Aorta (tissue), 5 donors: ENCODE results near the gene TAL2. TPM values are rescaled to one million over a fixed set of nuclear protein-coding genes. Genes with fewer than 3 reads are reported as not detected.

ENCODE experiments used
- ATAC-seq: fragments of 200-7000 bp; cut with Tn5 transposase; one replicate; pipeline ENCODE4 v1.9.1; 2022; ENCODE audit warnings: moderate library complexity; ENCODE audit not compliant: low FRiP score
- DNase-seq, 2 donors: peaks; one replicate each; pipeline ENCODE4 v3.0.0-alpha.2; 2020
- H3K27ac ChIP-seq, 2 donors: one replicate each; pipeline ENCODE4 v1.5.1; 2013; ENCODE audit warnings: low read length in 2 of 2, mild to moderate bottlenecking in 2 of 2, moderate library complexity in 2 of 2, control low read depth in 1 of 2, inconsistent platforms in 1 of 2, low read depth in 1 of 2
- H3K27me3 ChIP-seq, 2 donors: one replicate each; pipeline ENCODE4 v1.6.1; 2013; ENCODE audit warnings: control low read depth in 1 of 2, low read length in 1 of 2, mild to moderate bottlenecking in 1 of 2, moderate library complexity in 1 of 2; ENCODE audit not compliant: insufficient read depth in 2 of 2, control insufficient read depth in 1 of 2
- H3K36me3 ChIP-seq, 2 donors: one replicate each; pipeline ENCODE4 v1.6.1; 2013; ENCODE audit warnings: control low read depth in 1 of 2, low read length in 1 of 2, mild to moderate bottlenecking in 1 of 2; ENCODE audit not compliant: insufficient read depth in 2 of 2, control insufficient read depth in 1 of 2
- H3K4me1 ChIP-seq, 2 donors: one replicate each; pipeline ENCODE4 v1.6.1; 2013; ENCODE audit warnings: low read length in 2 of 2, control low read depth in 1 of 2, mild to moderate bottlenecking in 1 of 2, moderate library complexity in 1 of 2; ENCODE audit not compliant: insufficient read depth in 2 of 2, control insufficient read depth in 1 of 2
- H3K4me3 ChIP-seq, 2 donors: one replicate each; pipeline ENCODE4 v1.5.1; 2013; ENCODE audit warnings: low read length in 2 of 2, control low read depth in 1 of 2, mild to moderate bottlenecking in 1 of 2
- H3K9me3 ChIP-seq: one replicate; pipeline ENCODE4 v1.6.1; 2013; ENCODE audit warnings: mild to moderate bottlenecking, low read length; ENCODE audit not compliant: control insufficient read depth
- WGBS, 2 donors: extraction: QIAGEN DNeasy Blood & Tissue Kit; methylation state at CpG; one replicate each; pipeline ENCODE4 v1.1.7; 2013; 5-methylcytosine and 5-hydroxymethylcytosine counted together
- intact Hi-C, 2 donors: fragments of 100-400 bp; cut with DNase I; formaldehyde crosslinking; loops; one replicate each; pipeline versions ENCODE4 v1.14.2 to v1.15.0; 2022
- polyA plus RNA-seq, 2 donors: library from polyadenylated mRNA; stranded (reverse); fragments of 200-250 nt; gene quantifications; one replicate each; pipeline ENCODE4 v1.2.3, GENCODE V29; 2013
- total RNA-seq, 2 donors: library from RNA; stranded (reverse); fragmentation: NEBNext Ultra II Directional; extraction: Animal tissue kit (Norgen Biotek cat#: 25700); gene quantifications; one replicate each; pipeline ENCODE4 v1.2.1, GENCODE V29; 2021
- donor health status: healthy with polysubstance abuse.
- donor health status: Bipolar disorder and iron deficiency.
- donor health status: DM: no; HTN: no; CAD: no.
- donor health status: DM: no; HTN: no; CAD: no.
- donor health status: DM: yes; HTN: yes; CAD: no.

TAL2 gene
- total and polyA plus RNA-seq, 4 donors: not detected

GRCh38 chr9:105681724-105682123 is 19.5 kb downstream of the TAL2 start:
- Histone ChIP-seq H3K4me3 (no peak overlapping the region), H3K27ac (no peak overlapping the region), H3K4me1 (no peaks in the 10 kb centered on the region), H3K9me3 (no peaks in the 10 kb centered on the region), H3K27me3 (no peaks in the 10 kb centered on the region), H3K36me3 (no peaks in the 10 kb centered on the region)
- ATAC-seq: no peak
- 93% methylated on average over 1 of the region's 1 CpG for WGBS, 2 donors
- intact Hi-C loops: no loop called here
- DNase-seq: no peak

GRCh38 chr9:105683688-105684275 is 21.5 kb downstream of the TAL2 start:
- no peaks in the 10 kb centered on the region for H3K4me1 ChIP-seq
- H3K36me3 ChIP-seq: no peaks in the 10 kb centered on the region
- no peak for ATAC-seq
- no peak overlapping the region for H3K4me3 ChIP-seq
- no peak overlapping the region for H3K27ac ChIP-seq
- intact Hi-C loops: no loop called here
- DNase-seq: no peak
- WGBS, 2 donors: 74 to 76% methylated on average over 1 of the region's 1 CpG
- no peaks in the 10 kb centered on the region for H3K27me3 ChIP-seq
- H3K9me3 ChIP-seq: no peaks in the 10 kb centered on the region

- Histone ChIP-seq H3K27ac (no peak overlapping the region), H3K4me3 (no peak overlapping the region), H3K4me1 (no peaks in the 10 kb centered on the region), H3K36me3 (no peaks in the 10 kb centered on the region), H3K9me3 (no peaks in the 10 kb centered on the region), H3K27me3 (no peaks in the 10 kb centered on the region)
- DNase-seq (no peak), ATAC-seq (no peak)
- 89 to 91% methylated on average over 4 of the region's 4 CpGs for WGBS, 2 donors
- intact Hi-C loops: no loop called here
These were observed 24.7 kb downstream of the TAL2 start for GRCh38 chr9:105686936-105687335.

- DNase-seq (no peak), ATAC-seq (no peak)
- Histone ChIP-seq H3K4me1 (no peaks in the 10 kb centered on the region), H3K27ac (no peak overlapping the region), H3K4me3 (no peak overlapping the region), H3K9me3 (no peaks in the 10 kb centered on the region), H3K27me3 (no peaks in the 10 kb centered on the region), H3K36me3 (no peaks in the 10 kb centered on the region)
- 34 to 40% methylated on average over 2 of the region's 2 CpGs for WGBS, 2 donors
- intact Hi-C loops: loop anchor here in 1 of 2 donors (5.0 to 10.0 kb wide), 2 partner anchors 133 to 246 kb away; partner anchors contain the start of genes FKTN and FSD1L
These were observed 28.5 kb downstream of the TAL2 start for GRCh38 chr9:105690742-105691141.

- WGBS, 2 donors: 6 to 8% methylated on average over 15 of the region's 15 CpGs
- Histone ChIP-seq H3K4me3 (peak overlapping the region; percentile 61 to 74), H3K4me1 (no peaks in the 10 kb centered on the region), H3K36me3 (no peaks in the 10 kb centered on the region), H3K27me3 (no peaks in the 10 kb centered on the region), H3K9me3 (peaks cover 1% of the 10 kb centered on the region), H3K27ac (no peak overlapping the region)
- intact Hi-C loops: loop anchor here in 1 of 2 donors (5.0 to 10.0 kb wide), 2 partner anchors 136 to 249 kb away; partner anchors contain the start of genes FKTN and FSD1L
- no peak for ATAC-seq
- DNase-seq: no peak
These were observed 31.4 kb downstream of the TAL2 start for GRCh38 chr9:105693435-105694189.

DNA sequence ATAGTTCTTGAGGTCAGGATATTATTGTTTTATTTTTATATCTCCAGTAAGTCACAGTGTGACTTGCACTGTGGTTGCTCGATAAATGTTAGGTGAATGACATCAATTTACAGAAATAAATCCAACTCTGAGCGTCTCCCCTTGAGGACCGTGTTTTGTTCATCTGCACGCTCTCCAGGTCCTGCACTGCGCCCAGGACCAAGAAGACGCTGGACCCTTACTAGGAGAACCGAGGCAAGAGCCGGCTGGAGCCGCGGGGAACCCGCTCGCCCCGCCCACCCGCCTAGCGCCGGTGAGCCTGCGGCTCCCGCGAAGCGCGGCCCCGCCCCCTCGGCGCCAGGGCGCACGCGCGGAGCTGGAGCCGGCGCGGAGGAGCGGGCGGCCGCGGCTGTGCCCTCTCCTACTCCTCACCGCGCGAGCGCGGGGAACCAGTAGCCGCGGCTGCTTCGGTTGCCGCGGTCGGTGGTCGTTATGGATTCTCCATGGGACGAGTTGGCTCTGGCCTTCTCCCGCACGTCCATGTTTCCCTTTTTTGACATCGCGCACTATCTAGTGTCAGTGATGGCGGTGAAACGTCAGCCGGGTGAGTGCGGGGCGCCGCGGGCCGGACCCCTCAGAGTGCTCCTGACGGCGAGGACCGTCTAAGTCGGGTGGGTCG is 32.1 kb downstream of the TAL2 start, which contains the start of gene TMEM38B:
Gene TMEM38B (plus strand): TSS at position 352 of the 658 bp plus-strand sequence. CDS start 120 bp downstream, at position 472.
- 0 to 1% methylated on average over 59 to 65 of the region's 65 CpGs for WGBS, 2 donors
- ATAC-seq: peak; percentile 96
- H3K9me3 ChIP-seq: peaks cover 1% of the 10 kb centered on the region
- intact Hi-C loops: loop anchor here in 1 of 2 donors (5.0 to 10.0 kb wide), 2 partner anchors 137 to 250 kb away; partner anchors contain the start of genes FKTN and FSD1L
- no peaks in the 10 kb centered on the region for H3K4me1 ChIP-seq
- DNase-seq: peak; percentile 85 to 93
- H3K27me3 ChIP-seq: no peaks in the 10 kb centered on the region
- H3K36me3 ChIP-seq: no peaks in the 10 kb centered on the region
- peak within 1 kb of the TSS in 1 of 2 donors; percentile 52 for H3K27ac ChIP-seq
- peak within 1 kb of the TSS; percentile 61 to 74 for H3K4me3 ChIP-seq

- Histone ChIP-seq H3K36me3 (no peaks in the 10 kb centered on the region), H3K27me3 (no peaks in the 10 kb centered on the region), H3K4me3 (peak overlapping the region; percentile 61 to 74), H3K27ac (peak overlapping the region in 1 of 2 donors; percentile 52), H3K4me1 (no peaks in the 10 kb centered on the region), H3K9me3 (peaks cover 1% of the 10 kb centered on the region)
- DNase-seq (peak; percentile 76 to 89), ATAC-seq (peak; percentile 83)
- intact Hi-C loops: loop anchor here in 1 of 2 donors (5.0 to 10.0 kb wide), 2 partner anchors 138 to 250 kb away; partner anchors contain the start of genes FKTN and FSD1L
- 1 to 2% methylated on average over 42 of the region's 42 CpGs for WGBS, 2 donors
These were observed 32.8 kb downstream of the TAL2 start for GRCh38 chr9:105694848-105695581.

DNA sequence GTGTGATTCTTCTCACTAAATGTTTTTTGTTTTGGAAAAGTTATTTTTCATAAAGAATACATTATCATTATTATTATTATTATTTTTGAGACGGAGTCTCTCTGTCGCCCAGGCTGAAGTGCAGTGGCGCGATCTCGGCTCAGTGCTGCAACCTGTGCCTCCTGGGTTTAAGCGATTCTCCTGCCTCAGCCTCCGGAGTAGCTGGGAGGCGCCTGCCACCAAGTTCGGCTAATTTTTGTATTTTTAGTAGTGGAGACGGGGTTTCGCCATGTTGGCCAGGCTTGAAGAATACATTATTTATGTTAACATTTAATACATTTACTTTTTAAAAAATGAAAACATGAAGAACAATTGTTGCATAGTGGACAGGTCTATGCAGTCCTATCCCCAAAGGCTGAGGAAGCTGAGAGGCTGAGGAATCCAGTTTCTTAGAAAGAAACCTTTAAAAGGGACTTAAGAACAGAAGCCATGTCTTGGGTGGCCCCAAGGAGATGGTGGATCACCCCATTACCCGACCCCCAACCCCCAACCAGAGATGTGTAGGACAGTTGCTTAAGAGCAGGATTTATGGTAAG is 34.0 kb downstream of the TAL2 start:
- intact Hi-C loops: loop anchor here in 1 of 2 donors (10.0 kb wide), 1 partner anchor 252 kb away; the partner anchor contains the start of gene FSD1L
- WGBS, 2 donors: 96 to 97% methylated on average over 12 of the region's 12 CpGs
- H3K27me3 ChIP-seq: no peaks in the 10 kb centered on the region
- ATAC-seq: no peak
- H3K27ac ChIP-seq: no peak overlapping the region
- H3K9me3 ChIP-seq: peaks cover 1% of the 10 kb centered on the region
- H3K4me3 ChIP-seq: no peak overlapping the region
- H3K36me3 ChIP-seq: no peaks in the 10 kb centered on the region
- H3K4me1 ChIP-seq: no peaks in the 10 kb centered on the region
- no peak for DNase-seq
